GM12878 (cell line): Measurements from ENCODE around the gene CDC25A. TPM values are rescaled to one million over a fixed set of nuclear protein-coding genes. Genes with fewer than 3 reads are reported as not detected.
A peak's percentile ranks its signal among the peaks of the same experiment; 100 is the strongest.

Experiments
- ATAC-seq: fragments of 200-7000 bp; cut with Tn5 transposase; 3 replicates; pipeline ENCODE4 v1.9.1; 2020; ENCODE audit warnings: mild to moderate bottlenecking, moderate library complexity
- BruUV-seq: library from RNA; stranded (reverse); fragments of 400-500 nt; replicated peaks from 2 replicates; lab custom pipeline; 2021; lab: Mats Ljungman, UMichigan
- CTCF ChIA-PET: fragments of 300-600 bp; sonication (Branson Sonifier 250); formaldehyde crosslinking; extraction: SDS; loops from one replicate; lab custom pipeline; 2021; ENCODE audit warnings: inconsistent platforms; lab: Yijun Ruan, JAX
- POLR2A ChIA-PET: fragments of 350-600 bp; formaldehyde crosslinking; extraction: SDS; loops from one replicate; lab custom pipeline; 2021; ENCODE audit warnings: inconsistent platforms; lab: Charles Lee
- RAD21 ChIA-PET: fragments of 300-600 bp; sonication (Branson Sonifier 250); formaldehyde crosslinking; loops from one replicate; lab custom pipeline; 2023; ENCODE audit warnings: antibody characterized with exemption; ENCODE audit not compliant: unreplicated experiment; lab: Charles Lee
- SMC1A ChIA-PET: fragments of 300-600 bp; sonication (Branson Sonifier 250); formaldehyde crosslinking; loops from one replicate; lab custom pipeline; 2023; ENCODE audit not compliant: unreplicated experiment, uncharacterized antibody; lab: Charles Lee
- DNase-seq: peaks from one replicate; pipeline ENCODE4 v3.0.0-alpha.2; 2011; ENCODE audit warnings: low read depth, low spot score
- FAIRE-seq: peaks from 3 replicates; lab custom pipeline; 2011; peaks lifted over from hg19 to GRCh38; lab: Jason Lieb, UNC
- H2AFZ ChIP-seq: 2 replicates; pipeline ENCODE4 v1.6.0; 2011; ENCODE audit warnings: low read depth, low read length, control low read depth; ENCODE audit not compliant: control insufficient read depth
- H3K27ac ChIP-seq: 2 replicates; pipeline ENCODE4 v1.5.1; 2011; ENCODE audit warnings: control low read depth; ENCODE audit not compliant: control insufficient read depth, insufficient read depth
- H3K27me3 ChIP-seq, 2 experiments: replicated peaks in 1 of 2; 2 replicates each; pipeline versions ENCODE4 v1.6.0 to v1.6.1; 2011; ENCODE audit warnings: low read length in 1 of 2; ENCODE audit not compliant: control insufficient read depth in 2 of 2, insufficient read depth in 2 of 2
- H3K36me3 ChIP-seq, 2 experiments: 2 replicates each; pipeline ENCODE4 v1.5.1; 2011; ENCODE audit warnings: low read length in 1 of 2; ENCODE audit not compliant: control insufficient read depth in 2 of 2, insufficient read depth in 2 of 2
- H3K4me1 ChIP-seq: 2 replicates; pipeline ENCODE4 v1.6.1; 2011; ENCODE audit warnings: mild to moderate bottlenecking, low read length, moderate library complexity, mixed read lengths; ENCODE audit not compliant: control insufficient read depth, insufficient read depth
- H3K4me2 ChIP-seq: 2 replicates; pipeline ENCODE4 v1.6.0; 2011; ENCODE audit warnings: control low read depth; ENCODE audit not compliant: control insufficient read depth, insufficient read depth
- H3K4me3 ChIP-seq: fragments of 200-600 bp; sonication (generic); 2 replicates; pipeline ENCODE4 v1.5.1; 2016
- H3K79me2 ChIP-seq: 2 replicates; pipeline ENCODE4 v1.6.0; 2011; ENCODE audit warnings: low read length; ENCODE audit not compliant: control insufficient read depth, insufficient read depth
- H3K9ac ChIP-seq: 2 replicates; pipeline ENCODE4 v1.8.0; 2011; ENCODE audit warnings: low read length, control low read depth, mixed read lengths; ENCODE audit not compliant: control insufficient read depth, insufficient read depth
- H3K9me3 ChIP-seq: replicated peaks from 3 replicates; pipeline ENCODE4 v1.5.1; 2011; ENCODE audit warnings: mild to moderate bottlenecking, low read length; ENCODE audit not compliant: control insufficient read depth, insufficient read depth
- H4K20me1 ChIP-seq: 2 replicates; pipeline ENCODE4 v1.6.0; 2011; ENCODE audit not compliant: control insufficient read depth, insufficient read depth
- CTCF ChIP-seq, 3 experiments: IDR thresholded peaks in 2 of 3; conservative IDR thresholded peaks in 1 of 3; 2 replicates each; pipeline ENCODE4 v1.5.1; 2011; ENCODE audit warnings: low read depth in 3 of 3, low read length in 3 of 3, mild to moderate bottlenecking in 3 of 3, control low read depth in 2 of 3, moderate library complexity in 2 of 3, inconsistent platforms in 1 of 3, mixed read lengths in 1 of 3; ENCODE audit not compliant: control insufficient read depth in 2 of 3, insufficient read depth in 1 of 3; ENCODE audit errors: extremely low read depth in 1 of 3
- RCOR1 ChIP-seq: conservative IDR thresholded peaks from 2 replicates; pipeline ENCODE4 v1.6.1; 2012; ENCODE audit warnings: low read depth, low read length, improper control_type of control experiment
- STAT1 ChIP-seq: fragments of 450-650 bp; conservative IDR thresholded peaks from 2 replicates; pipeline ENCODE4 v1.6.1; 2014; ENCODE audit warnings: antibody characterized with exemption, mild to moderate bottlenecking
- WGBS: methylation state at CpG from one replicate; pipeline ENCODE4 v1.1.6; 2016; ENCODE audit warnings: low lambda C conversion rate; ENCODE audit not compliant: insufficient replicate concordance, insufficient coverage; ENCODE audit errors: missing lambda C conversion rate; 5-methylcytosine and 5-hydroxymethylcytosine counted together
- in situ Hi-C: fragments of 300-500 bp; cut with MboI; formaldehyde crosslinking; loops from 9 replicates; pipeline ENCODE4 v1.14.3; 2018; ENCODE audit warnings: mixed read lengths
- intact Hi-C: fragments of 100-400 bp; cut with micrococcal nuclease; formaldehyde crosslinking; loops from one replicate; pipeline ENCODE4 v1.14.2; 2022; ENCODE audit not compliant: unreplicated experiment
- polyA plus RNA-seq, 11 experiments: library from polyadenylated mRNA; depleted of rRNA in 4 of 11; unstranded in 6 of 11; stranded (reverse) in 5 of 11; fragments of >200 nt; fragmentation: Nextera tagmentation in 4 of 11; fragmentation: Illumina TruSeq in 1 of 11; extraction: Ambion mirVana in 4 of 11; extraction: Trizol in 1 of 11; gene quantifications; 1 replicate in 1 of 11; 2 replicates in 10 of 11; pipeline versions ENCODE4 v1.2.1 to v1.2.3, GENCODE V29; 2011 to 2016; ENCODE audit warnings: inconsistent platforms in 2 of 11, missing spikeins in 2 of 11, low read depth in 1 of 11
- total RNA-seq, 4 experiments: library from RNA; depleted of rRNA in 3 of 4; stranded (reverse); fragments of >200 nt in 3 of 4; fragmentation: Illumina TruSeq in 1 of 4; extraction: Trizol in 1 of 4; gene quantifications; 2 replicates each; pipeline versions ENCODE4 v1.2.1 to v1.2.3, GENCODE V29; 2013 to 2021
- TF ChIP-seq, protein P1 (sequence below): IDR thresholded peaks from 2 replicates; pipeline ENCODE4 v1.6.1; 2012; ENCODE audit warnings: low read depth, low read length, improper control_type of control experiment
- TF ChIP-seq, protein P2 (sequence below): fragments of 450-650 bp; IDR thresholded peaks from 2 replicates; pipeline ENCODE4 v1.6.1; 2014; ENCODE audit warnings: mild to moderate bottlenecking
- TF ChIP-seq, protein P3 (sequence below): IDR thresholded peaks from 2 replicates; pipeline ENCODE4 v1.6.1; 2012; ENCODE audit warnings: improper control_type of control experiment, low read depth, low read length; ENCODE audit not compliant: insufficient replicate concordance

CDC25A gene
- total and polyA plus RNA-seq, 10 of the 15 experiments (the other 5 are each of a cell fraction or from before 2014, with no cell fraction given) = 2.9 to 36.6 (median 26.9) TPM

- no peak for TF ChIP-seq CTCF (IDR thresholded peaks at IDR 0.05 in 2 of 3, conservative IDR thresholded peaks at IDR 0.05 in 1 of 3; ENCODE audit: control insufficient read depth in 2 of 3, extremely low read depth in 1 of 3, insufficient read depth in 1 of 3, low read depth in 3 of 3, low read length in 3 of 3)
- TF ChIP-seq, protein P1, sequence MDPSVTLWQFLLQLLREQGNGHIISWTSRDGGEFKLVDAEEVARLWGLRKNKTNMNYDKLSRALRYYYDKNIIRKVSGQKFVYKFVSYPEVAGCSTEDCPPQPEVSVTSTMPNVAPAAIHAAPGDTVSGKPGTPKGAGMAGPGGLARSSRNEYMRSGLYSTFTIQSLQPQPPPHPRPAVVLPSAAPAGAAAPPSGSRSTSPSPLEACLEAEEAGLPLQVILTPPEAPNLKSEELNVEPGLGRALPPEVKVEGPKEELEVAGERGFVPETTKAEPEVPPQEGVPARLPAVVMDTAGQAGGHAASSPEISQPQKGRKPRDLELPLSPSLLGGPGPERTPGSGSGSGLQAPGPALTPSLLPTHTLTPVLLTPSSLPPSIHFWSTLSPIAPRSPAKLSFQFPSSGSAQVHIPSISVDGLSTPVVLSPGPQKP = no peak
Measured at GRCh38 chr3:48137425-48137999, 50.7 kb downstream of the CDC25A start (continued).

DNA sequence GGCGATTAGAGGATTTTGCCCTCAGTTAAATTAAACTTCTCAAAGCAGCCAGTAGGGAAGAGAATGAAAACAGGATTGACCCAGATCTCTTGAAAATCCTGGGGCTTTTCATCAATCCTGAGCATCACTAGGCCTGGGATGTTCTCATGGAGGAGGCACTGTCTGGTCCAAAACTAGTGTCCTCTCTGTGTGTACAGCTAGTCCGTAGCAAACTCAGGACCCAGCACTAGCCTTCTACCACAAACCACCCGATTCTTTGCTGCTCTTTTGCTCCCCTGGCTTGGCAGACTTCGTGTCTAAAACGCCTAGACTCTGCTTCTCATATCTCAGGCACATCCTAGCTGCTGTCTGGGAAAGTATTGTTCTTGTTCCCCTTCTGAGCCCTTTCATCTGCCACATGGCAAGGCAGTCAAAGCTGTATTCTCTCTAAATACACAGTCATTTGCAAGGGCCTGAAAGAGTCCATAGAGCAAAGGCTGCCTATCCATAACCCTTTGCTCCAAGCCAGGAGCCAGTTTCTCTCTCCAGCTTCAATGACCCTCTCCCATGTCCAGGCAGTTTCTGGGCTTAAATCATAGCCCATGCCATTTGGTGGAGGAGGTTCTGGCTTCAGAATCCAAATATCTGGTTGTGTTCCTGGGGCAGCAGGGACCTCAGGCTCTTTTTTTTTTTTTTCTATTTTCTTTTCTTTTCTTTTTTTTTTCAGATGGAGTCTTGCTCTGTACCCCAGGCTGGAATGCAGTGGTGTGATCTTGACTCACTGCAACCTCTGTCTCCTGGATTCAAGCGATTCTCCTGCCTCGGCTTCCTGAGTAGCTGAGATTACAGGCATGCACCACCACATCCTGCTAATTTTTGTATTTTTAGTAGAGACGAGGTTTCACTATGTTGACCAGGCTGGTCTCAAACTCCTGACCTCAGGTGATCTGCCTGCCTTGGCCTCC is 52.4 kb downstream of the CDC25A start:
- in situ Hi-C loops = no loop called here
- no peak for TF ChIP-seq STAT1
- no peak for TF ChIP-seq RCOR1
- TF ChIP-seq, protein P2, sequence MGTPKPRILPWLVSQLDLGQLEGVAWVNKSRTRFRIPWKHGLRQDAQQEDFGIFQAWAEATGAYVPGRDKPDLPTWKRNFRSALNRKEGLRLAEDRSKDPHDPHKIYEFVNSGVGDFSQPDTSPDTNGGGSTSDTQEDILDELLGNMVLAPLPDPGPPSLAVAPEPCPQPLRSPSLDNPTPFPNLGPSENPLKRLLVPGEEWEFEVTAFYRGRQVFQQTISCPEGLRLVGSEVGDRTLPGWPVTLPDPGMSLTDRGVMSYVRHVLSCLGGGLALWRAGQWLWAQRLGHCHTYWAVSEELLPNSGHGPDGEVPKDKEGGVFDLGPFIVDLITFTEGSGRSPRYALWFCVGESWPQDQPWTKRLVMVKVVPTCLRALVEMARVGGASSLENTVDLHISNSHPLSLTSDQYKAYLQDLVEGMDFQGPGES = no peak
- TF ChIP-seq, protein P3, sequence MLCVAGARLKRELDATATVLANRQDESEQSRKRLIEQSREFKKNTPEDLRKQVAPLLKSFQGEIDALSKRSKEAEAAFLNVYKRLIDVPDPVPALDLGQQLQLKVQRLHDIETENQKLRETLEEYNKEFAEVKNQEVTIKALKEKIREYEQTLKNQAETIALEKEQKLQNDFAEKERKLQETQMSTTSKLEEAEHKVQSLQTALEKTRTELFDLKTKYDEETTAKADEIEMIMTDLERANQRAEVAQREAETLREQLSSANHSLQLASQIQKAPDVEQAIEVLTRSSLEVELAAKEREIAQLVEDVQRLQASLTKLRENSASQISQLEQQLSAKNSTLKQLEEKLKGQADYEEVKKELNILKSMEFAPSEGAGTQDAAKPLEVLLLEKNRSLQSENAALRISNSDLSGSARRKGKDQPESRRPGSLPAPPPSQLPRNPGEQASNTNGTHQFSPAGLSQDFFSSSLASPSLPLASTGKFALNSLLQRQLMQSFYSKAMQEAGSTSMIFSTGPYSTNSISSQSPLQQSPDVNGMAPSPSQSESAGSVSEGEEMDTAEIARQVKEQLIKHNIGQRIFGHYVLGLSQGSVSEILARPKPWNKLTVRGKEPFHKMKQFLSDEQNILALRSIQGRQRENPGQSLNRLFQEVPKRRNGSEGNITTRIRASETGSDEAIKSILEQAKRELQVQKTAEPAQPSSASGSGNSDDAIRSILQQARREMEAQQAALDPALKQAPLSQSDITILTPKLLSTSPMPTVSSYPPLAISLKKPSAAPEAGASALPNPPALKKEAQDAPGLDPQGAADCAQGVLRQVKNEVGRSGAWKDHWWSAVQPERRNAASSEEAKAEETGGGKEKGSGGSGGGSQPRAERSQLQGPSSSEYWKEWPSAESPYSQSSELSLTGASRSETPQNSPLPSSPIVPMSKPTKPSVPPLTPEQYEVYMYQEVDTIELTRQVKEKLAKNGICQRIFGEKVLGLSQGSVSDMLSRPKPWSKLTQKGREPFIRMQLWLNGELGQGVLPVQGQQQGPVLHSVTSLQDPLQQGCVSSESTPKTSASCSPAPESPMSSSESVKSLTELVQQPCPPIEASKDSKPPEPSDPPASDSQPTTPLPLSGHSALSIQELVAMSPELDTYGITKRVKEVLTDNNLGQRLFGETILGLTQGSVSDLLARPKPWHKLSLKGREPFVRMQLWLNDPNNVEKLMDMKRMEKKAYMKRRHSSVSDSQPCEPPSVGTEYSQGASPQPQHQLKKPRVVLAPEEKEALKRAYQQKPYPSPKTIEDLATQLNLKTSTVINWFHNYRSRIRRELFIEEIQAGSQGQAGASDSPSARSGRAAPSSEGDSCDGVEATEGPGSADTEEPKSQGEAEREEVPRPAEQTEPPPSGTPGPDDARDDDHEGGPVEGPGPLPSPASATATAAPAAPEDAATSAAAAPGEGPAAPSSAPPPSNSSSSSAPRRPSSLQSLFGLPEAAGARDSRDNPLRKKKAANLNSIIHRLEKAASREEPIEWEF = no peak

More for the DNA sequence above, 52.4 kb downstream of the CDC25A start:
- Histone ChIP-seq H3K4me2 (no peak overlapping the region), H3K27me3 (no peaks in the 10 kb centered on the region; a peak in 1 of 4 replicates), H2AFZ (peak overlapping the region; percentile 39), H3K4me1 (peaks cover 14% of the 10 kb centered on the region), H3K27ac (no peak overlapping the region), H3K36me3 (no peaks in the 10 kb centered on the region), H3K9ac (no peak overlapping the region), H3K9me3 (no peaks in the 10 kb centered on the region), H3K4me3 (no peak overlapping the region), H3K79me2 (no peaks in the 10 kb centered on the region), H4K20me1 (no peaks in the 10 kb centered on the region)
- SMC1A ChIA-PET = interaction anchor here (0.6 to 1.3 kb wide), 4 partner anchors 16 to 571 kb away, joined by 3 to 6 read pairs (median 4); no protein-coding TSS in a partner anchor
- no peak for ATAC-seq
- CTCF ChIA-PET = interaction anchor here (1.2 kb wide), 1 partner anchor 297 kb away, joined by 3 read pairs; no protein-coding TSS in a partner anchor
- WGBS = 55% methylated on average over 8 of the region's 8 CpGs
- POLR2A ChIA-PET = interaction anchor here (1.0 kb wide), 1 partner anchor 34 kb away, joined by 5 read pairs; no protein-coding TSS in a partner anchor
- no TSS peak for BruUV-seq
- DNase-seq = no peak
- no peak for FAIRE-seq
- RAD21 ChIA-PET = interaction anchor here (0.6 kb wide), 1 partner anchor 12 kb away, joined by 3 read pairs; no protein-coding TSS in a partner anchor
- intact Hi-C loops = no loop called here
